GM12878 (cell line): ENCODE results near the gene KIAA0319L. TPM values are rescaled to one million over a fixed set of nuclear protein-coding genes. Genes with fewer than 3 reads are reported as not detected.

Source experiments
- ATF3 ChIP-seq: IDR thresholded peaks from 2 replicates; pipeline ENCODE4 v1.6.1; 2011; ENCODE audit warnings: low read depth, mild to moderate bottlenecking, low read length, moderate library complexity, borderline replicate concordance; ENCODE audit errors: extremely low read depth
- BCLAF1 ChIP-seq: fragments of 450-650 bp; IDR thresholded peaks from 2 replicates; pipeline ENCODE4 v1.6.1; 2017; ENCODE audit warnings: antibody characterized with exemption, mild to moderate bottlenecking, moderate library complexity
- CUX1 ChIP-seq: IDR thresholded peaks from 2 replicates; pipeline ENCODE4 v1.6.1; 2012; ENCODE audit warnings: improper control_type of control experiment, low read depth, low read length; ENCODE audit not compliant: insufficient replicate concordance
- DPF2 ChIP-seq: fragments of 450-650 bp; IDR thresholded peaks from 2 replicates; pipeline ENCODE4 v1.6.1; 2017; ENCODE audit warnings: mild to moderate bottlenecking
- ELK1 ChIP-seq: IDR thresholded peaks from 2 replicates; pipeline ENCODE4 v1.6.1; 2012; ENCODE audit warnings: low read depth, low read length, improper control_type of control experiment
- EP300 ChIP-seq, 2 experiments: fragments of 150-350 bp in 1 of 2; IDR thresholded peaks; 2 replicates each; pipeline ENCODE4 v1.6.1; 2011 to 2012; ENCODE audit warnings: low read depth in 2 of 2, low read length in 2 of 2, borderline replicate concordance in 1 of 2, improper control_type of control experiment in 1 of 2, inconsistent platforms in 1 of 2; ENCODE audit not compliant: control insufficient read depth in 1 of 2
- HCFC1 ChIP-seq: fragments of 150-350 bp; IDR thresholded peaks from 2 replicates; pipeline ENCODE4 v1.6.1; 2014; ENCODE audit warnings: low read length
- JUND ChIP-seq: IDR thresholded peaks from 2 replicates; pipeline ENCODE4 v1.6.1; 2012; ENCODE audit warnings: low read depth, mild to moderate bottlenecking, low read length, improper control_type of control experiment, moderate library complexity
- MEF2B ChIP-seq: fragments of 450-650 bp; IDR thresholded peaks from 2 replicates; pipeline ENCODE4 v1.6.1; 2018; ENCODE audit warnings: mild to moderate bottlenecking, moderate library complexity; ENCODE audit not compliant: partially characterized antibody, poor library complexity, severe bottlenecking
- MLLT1 ChIP-seq: fragments of 450-650 bp; IDR thresholded peaks from 2 replicates; pipeline ENCODE4 v1.6.1; 2016; ENCODE audit warnings: mild to moderate bottlenecking
- PBX3 ChIP-seq: IDR thresholded peaks from 2 replicates; pipeline ENCODE4 v1.6.1; 2011; ENCODE audit warnings: mild to moderate bottlenecking, low read depth, low read length, moderate library complexity; ENCODE audit not compliant: insufficient replicate concordance
- SMAD1 ChIP-seq: fragments of 450-650 bp; IDR thresholded peaks from 2 replicates; pipeline ENCODE4 v1.6.1; 2018; ENCODE audit warnings: mild to moderate bottlenecking, low read depth; ENCODE audit not compliant: partially characterized antibody
- STAT3 ChIP-seq: IDR thresholded peaks from 2 replicates; pipeline ENCODE4 v1.6.1; 2011; ENCODE audit warnings: low read depth, low read length, improper control_type of control experiment
- ZNF207 ChIP-seq: fragments of 450-650 bp; IDR thresholded peaks from 2 replicates; pipeline ENCODE4 v1.6.1; 2014; ENCODE audit warnings: antibody characterized with exemption, mild to moderate bottlenecking, borderline replicate concordance
- polyA plus RNA-seq, 11 experiments: library from polyadenylated mRNA; depleted of rRNA in 4 of 11; unstranded in 6 of 11; stranded (reverse) in 5 of 11; fragments of >200 nt; fragmentation: Nextera tagmentation in 4 of 11; fragmentation: Illumina TruSeq in 1 of 11; extraction: Ambion mirVana in 4 of 11; extraction: Trizol in 1 of 11; gene quantifications; 1 replicate in 1 of 11; 2 replicates in 10 of 11; pipeline versions ENCODE4 v1.2.1 to v1.2.3, GENCODE V29; 2011 to 2016; ENCODE audit warnings: inconsistent platforms in 2 of 11, missing spikeins in 2 of 11, low read depth in 1 of 11
- total RNA-seq, 4 experiments: library from RNA; depleted of rRNA in 3 of 4; stranded (reverse); fragments of >200 nt in 3 of 4; fragmentation: Illumina TruSeq in 1 of 4; extraction: Trizol in 1 of 4; gene quantifications; 2 replicates each; pipeline versions ENCODE4 v1.2.1 to v1.2.3, GENCODE V29; 2013 to 2021

KIAA0319L gene
- total and polyA plus RNA-seq, 10 of the 15 experiments (the other 5 are each of a cell fraction or from before 2014, with no cell fraction given) = 2.6 to 57.8 (median 25.4) TPM

- TF ChIP-seq BCLAF1 = no peak
- TF ChIP-seq JUND = no peak
- 0 out of 2 replicates have a peak, but pooled peaks have one; percentile 24 for TF ChIP-seq STAT3
- TF ChIP-seq EP300 (IDR thresholded peaks at IDR 0.05; ENCODE audit: borderline replicate concordance in 1 of 2, control insufficient read depth in 1 of 2, low read depth in 2 of 2, low read length in 2 of 2) = 0 out of 4 replicates have a peak, but pooled peaks of 1 of the 2 experiments have one; percentile 29
- peak; percentile 64 for TF ChIP-seq MEF2B
- TF ChIP-seq ZNF207 = no peak
- TF ChIP-seq DPF2 = 0 out of 2 replicates have a peak, but pooled peaks have one; percentile 36
- TF ChIP-seq MLLT1 = peak; percentile 54; the same call in 1 of the 2 replicates
- TF ChIP-seq CUX1 = peak; percentile 63
- TF ChIP-seq ELK1 = no peak
- TF ChIP-seq HCFC1 = no peak
- TF ChIP-seq SMAD1 = no peak
- TF ChIP-seq ATF3 = no peak
- TF ChIP-seq PBX3 = no peak
Measured at GRCh38 chr1:35506960-35507912, 50.0 kb downstream of the KIAA0319L start (continued).
